Head of caudate nucleus (tissue), 42 donors: ENCODE results near the gene DDB1.

ENCODE experiments used
- DNase-seq, 42 donors: peaks; one replicate each; pipeline versions ENCODE4 v3.0.0 to v3.0.0-alpha.2; 2020 to 2021; ENCODE audit warnings: mixed read lengths in 7 of 42
- intact Hi-C: fragments of 100-400 bp; cut with DNase I; formaldehyde crosslinking; loops from one replicate; pipeline ENCODE4 v1.15.0; 2022

The DDB1 gene

DNA sequence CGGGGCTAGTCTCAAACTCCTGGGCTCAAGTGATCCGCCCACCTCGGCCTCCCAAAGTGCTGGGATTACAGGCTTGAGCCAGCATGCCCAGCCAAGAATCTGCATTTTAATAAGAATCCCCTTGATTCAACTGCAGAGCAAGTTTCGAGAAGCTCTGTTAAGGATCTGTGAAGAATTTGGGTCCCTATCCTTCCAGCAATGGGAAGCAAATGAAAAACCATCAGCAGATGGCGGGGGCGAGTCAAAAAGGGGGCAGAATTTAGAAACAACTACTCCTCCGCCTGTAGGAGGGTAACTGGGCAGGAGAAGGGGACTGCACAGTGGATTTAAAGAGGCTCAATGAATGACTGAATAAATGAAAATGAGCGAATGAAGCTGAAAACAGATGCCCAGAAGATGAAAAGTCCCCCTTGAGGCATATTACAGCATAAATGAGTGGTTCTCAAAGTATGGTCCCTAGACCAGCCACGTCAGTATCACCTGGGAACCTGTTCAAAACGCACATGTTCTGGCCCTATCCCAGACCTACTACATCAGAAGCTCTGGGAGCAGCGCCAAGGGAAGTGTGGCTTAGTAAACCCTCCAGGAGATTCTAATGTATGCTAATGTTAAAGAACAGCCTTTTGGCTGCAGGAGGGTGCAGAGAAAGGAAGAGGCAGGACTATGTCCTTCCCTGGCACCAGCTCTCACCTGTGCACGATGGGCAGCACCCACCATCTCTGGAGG is 52.8 kb downstream of the DDB1 start:
- intact Hi-C loops: no loop called here
- no peak for DNase-seq

DNA sequence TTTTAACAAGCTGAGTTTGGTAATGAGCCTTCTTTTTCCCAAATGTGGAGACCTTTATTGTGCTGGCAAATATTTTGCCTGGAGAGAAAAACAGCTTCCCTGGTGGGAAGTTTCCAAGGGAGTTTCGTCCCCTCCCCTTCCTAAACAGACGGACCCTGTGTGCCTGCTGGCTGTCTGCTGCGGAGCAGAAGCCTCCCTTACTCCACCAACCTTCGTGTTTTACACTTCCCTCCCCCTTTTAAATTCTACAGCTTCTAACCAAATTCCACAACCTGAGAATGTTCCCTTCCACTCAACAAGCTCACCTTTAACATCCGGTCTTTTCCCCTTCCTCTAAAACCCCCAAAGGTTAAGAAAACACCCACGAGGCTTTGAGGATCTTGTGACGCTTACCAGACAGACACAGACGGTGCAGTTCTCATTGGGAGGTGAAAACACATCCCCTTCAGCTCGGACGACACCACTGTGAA is 54.9 kb downstream of the DDB1 start:
- no peak for DNase-seq
- intact Hi-C loops: no loop called here

DNA sequence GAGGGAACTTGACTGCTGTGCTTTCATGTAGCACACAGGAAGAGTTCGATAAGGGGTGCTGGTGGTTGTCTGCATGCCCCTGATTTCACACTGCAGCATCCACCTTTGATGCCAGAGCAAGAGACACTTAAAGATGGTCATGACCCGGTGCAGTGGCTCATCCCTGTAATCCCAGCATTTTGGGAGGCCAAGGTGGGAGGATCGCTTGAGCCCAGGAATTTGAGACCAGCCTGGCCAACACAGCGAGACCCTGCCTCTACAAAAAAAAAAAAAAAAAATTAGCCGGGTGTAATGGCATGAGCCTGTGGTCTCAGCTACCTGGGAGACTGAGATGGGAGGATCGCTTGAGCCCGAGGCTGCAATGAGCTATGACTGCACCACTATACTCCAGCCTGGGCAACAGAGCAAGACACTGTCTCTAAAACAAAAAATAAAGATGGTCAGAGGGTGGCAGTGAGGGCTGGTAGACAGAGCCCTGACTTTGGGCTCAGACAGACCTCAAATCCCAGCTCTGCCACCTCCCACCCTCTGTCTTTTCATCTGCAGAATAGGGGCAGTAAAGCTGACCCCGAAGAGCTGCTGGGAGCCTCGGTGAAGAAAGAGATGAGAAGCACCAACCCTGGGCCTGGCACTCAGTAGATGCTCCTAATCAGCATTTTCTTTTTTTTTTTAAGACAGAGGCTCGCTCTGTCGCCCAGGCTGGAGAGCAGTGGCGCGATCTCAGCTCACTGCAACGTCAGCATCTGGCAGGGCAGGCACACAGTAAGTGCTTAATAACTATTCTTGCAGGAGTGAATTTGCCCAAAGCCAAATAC is 55.5 kb downstream of the DDB1 start:
- intact Hi-C loops: no loop called here

DNA sequence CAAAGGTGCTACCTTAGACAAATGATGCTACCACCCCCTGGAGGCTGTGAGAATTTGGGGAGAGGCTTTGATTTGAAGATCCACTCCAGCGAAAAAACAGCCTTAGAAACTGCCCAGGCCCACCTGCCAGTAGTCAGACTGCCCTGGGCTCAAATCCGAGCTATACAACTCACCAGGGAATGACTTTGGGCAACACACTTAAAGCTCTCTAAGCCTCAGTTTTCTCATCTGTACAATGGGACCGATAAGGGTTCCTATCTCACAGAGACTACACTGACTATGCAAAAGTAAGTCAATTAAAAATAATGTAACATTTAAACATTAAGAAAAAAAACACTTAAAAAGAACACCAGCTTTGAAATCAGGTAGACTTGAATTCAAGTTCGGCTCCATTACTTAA is 57.7 kb downstream of the DDB1 start:
- no peak for DNase-seq
- intact Hi-C loops: no loop called here

More for the DNA sequence above, 55.5 kb downstream of the DDB1 start:
- peak in 2 of 42 donors; percentile 12 to 16 for DNase-seq

DNA sequence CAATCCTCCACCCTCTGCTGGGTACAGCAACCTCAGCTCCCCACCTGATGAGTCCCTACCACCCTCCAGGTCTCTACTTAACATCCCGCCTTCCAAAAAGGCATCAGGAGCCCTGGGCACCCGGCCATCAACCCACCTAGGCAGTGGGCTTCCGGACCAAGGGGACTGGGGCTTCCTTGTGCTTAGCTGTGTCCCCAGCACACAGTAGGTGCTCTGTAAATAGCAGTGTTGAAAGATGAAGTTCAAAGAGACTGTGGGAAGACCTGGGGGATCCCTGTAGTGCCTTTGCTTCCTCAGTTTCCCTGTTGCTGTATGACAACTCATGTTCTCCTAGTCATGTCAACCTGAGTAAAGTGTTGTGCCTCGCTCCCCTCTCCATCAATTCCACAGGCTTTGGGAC is 58.8 kb downstream of the DDB1 start:
- DNase-seq: no peak
- intact Hi-C loops: no loop called here

DNA sequence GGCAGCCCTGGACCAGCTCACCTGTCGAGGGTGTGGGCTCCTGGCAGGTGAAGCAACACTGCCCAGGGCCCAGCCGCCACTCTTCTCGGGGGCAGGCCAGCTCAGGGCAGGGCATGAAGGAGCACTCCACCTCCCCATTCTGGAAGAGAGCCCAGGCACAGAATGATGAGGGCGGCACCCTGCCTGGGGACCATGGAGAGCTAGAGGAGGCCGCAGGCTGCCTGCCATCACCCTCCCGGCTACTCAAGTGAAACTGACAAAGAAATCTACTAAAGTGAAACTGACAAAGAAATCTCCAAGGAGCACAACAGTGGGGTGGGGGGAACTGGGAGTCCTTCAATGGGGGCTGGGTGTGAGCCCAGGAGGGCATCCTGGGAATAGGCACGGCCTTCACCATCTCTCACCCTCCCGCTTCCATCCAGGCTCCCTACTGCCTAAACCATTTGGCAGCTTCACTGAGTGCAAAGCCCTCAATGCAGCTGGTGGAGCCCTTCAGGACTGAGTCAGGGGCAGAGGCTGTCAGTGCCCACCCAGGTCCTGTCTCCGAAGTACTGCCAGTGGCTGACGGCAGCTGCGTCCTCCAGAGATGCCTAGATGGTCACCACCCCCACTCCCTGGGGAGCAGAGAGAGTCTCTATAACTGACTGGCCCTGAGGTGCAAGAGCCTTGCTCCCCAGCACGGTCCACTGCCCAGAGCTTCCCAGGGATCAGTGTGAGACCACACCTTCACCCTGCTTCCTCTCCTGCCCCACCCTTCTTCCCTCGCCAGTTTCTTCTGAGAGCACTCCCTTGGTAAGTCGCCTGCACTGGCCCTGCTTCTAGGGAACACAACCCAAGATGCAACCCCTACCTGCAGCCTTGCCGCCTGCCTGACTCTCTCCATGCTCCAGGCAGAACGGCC is 59.5 kb downstream of the DDB1 start:
- DNase-seq: peak in 31 of 42 donors; percentile 9 to 76 (median 39)

DNA sequence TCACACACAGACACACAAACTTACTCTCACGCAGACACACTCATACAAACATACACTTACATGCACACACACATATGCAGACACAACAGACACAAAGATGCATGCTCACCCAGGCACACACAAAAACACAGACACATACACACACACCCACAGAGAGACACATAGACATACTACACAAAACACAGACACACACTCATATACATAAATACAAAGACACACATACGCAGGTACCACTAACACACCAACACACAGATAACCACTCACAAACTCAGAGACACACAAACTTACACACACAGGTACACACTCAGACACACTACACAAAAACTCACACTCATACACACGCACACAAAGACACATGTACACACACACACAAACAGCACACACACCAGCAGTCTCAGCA is 60.2 kb downstream of the DDB1 start:
- no peak for DNase-seq
- intact Hi-C loops: no loop called here

More for the DNA sequence above, 59.5 kb downstream of the DDB1 start:
- intact Hi-C loops: no loop called here

DNA sequence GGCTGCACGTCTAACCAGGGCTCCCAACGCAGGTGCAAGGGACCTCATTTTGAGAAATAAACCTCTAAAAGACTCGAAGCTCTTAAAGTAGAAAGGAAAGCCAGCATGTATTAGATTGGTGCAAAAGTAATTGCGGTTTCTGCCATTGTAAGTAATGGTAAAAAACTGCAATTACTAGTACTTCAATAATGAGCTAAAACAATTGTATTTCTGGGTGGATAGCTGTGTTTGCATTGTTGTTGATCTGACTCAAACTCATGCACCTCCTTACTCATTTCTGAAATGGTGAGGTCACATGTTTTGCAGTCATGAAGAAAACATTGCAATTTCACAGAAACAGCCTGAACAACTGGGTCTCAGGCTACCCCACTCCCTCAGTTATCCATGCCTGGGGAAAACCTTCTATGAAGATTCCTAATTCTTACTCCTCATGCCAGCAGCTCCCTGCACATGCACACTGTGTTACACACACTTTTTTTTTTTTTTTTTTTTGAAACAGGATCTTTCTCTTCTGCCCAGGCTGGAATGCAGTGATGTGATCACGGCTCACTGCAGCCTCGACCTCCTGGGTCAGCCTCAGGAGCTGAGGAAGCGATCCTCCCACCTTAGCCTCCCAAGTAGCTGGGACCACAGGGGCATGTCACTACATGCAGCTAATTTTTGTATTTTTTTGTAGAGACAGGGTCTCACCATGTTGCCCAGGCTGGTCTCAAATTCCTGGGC is 62.4 kb downstream of the DDB1 start:
- intact Hi-C loops: no loop called here
- no peak for DNase-seq

DNA sequence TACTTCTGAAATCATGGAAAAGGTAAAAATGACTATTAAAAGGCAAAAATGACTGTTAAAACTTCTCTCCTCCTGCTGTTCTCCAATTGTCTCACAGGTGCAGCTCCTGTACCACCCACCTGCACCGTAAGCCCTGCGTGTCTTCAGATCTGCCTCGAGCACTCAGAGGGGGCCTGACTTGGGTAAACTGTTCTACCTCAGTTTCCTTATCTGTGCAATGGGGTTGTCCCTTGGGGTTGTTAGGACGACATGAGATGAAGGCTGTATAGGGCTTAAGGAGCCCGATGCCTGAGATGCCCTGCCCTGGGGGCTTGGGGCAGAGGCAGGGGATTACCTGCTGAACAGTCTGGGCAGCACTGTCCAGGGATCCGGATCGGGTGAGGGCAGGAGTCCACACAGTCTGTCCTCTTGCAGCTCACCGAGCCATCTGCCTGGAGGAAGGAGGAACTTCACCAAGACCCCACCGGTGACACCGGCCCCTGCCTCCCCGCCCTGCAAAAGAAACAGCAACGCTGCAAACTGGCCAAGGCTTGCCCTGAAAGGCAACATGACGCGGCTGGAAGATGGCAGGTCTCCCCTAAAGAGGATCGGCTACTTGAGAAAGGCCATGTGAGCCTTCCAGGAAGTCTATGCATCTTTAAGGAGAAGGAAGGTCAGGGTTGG is 64.2 kb downstream of the DDB1 start:
- intact Hi-C loops: no loop called here

DNA sequence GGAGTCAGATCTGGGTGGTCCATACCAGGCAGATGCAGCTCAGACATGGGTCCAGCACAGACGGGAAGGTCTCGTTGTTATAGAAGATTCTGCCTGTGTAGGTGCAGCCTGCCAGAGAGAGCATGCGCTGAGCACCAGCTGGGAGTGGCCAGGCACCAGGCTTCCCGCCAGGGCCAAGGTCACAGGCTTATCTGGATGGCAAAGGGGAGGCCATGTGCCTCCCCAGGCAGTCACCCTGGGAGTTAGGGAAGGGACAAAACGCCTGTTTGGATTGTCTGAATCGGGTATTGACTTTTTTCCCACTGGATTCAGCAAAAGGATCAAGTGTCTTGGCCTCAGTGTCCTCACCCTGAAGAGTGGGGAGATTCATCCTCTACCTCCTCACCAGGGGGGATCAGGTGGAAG is 65.5 kb downstream of the DDB1 start:
- intact Hi-C loops: no loop called here
- no peak for DNase-seq

More for the DNA sequence above, 64.2 kb downstream of the DDB1 start:
- DNase-seq: no peak

DNA sequence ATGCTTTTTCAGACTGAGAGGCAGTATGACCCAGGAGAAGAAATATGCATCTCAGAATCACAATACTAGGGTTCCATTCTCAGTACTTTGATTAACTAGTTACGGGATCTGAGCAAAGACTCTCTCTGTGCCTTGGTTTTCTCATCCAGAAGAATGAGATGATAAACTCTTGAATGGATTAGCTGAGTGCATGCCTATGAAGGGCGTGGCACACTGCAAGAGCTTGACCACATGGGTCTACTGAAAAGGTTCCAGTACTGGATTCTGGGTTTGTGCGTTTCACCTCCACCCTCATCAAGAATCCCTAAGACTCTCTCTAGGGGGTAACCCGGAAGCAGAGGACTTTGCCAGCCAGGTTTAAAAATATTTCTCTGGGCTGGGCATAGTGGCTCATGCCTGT is 66.3 kb downstream of the DDB1 start:
- intact Hi-C loops: no loop called here
- DNase-seq: no peak

DNA sequence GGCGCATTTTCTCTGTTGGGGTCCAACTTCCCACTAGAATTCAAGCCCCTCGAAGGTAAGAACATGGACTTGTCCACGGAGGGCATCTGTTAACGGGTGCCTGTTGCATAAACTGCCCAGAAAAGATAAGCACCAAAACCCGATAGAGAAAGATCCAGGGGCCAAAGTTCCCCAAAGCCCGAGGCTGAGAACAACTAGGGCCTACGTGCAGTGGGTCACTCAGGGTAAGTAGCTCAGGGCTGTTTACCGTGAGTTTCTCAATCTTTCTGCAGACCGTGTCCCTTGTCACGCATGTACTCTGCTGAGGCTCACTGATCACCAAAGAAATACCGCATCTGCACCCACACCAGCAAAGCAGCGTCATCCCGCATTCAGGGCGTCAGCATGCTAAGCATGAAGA is 67.5 kb downstream of the DDB1 start:
- intact Hi-C loops: no loop called here
- DNase-seq: no peak

DNA sequence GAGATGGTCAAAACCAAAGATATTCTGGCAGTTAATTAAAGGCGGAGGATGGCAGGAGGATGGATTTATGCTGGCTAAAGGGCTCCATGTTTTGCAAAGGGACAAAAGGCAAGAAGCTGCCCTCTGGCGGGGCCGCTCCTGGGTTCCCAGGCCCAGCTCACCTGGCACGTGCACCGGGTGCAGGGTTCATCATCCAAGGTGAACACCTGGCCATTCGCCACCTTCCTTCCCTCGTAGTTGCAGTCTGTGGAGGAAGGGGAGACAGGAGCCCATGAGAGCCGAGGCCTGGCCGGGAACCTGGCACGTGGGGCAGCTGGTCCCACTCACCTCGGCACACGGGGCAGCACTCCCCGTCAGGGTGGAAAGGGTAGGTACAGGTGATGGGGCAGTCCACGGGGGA is 68.1 kb downstream of the DDB1 start:
- DNase-seq: no peak
- intact Hi-C loops: no loop called here

DNA sequence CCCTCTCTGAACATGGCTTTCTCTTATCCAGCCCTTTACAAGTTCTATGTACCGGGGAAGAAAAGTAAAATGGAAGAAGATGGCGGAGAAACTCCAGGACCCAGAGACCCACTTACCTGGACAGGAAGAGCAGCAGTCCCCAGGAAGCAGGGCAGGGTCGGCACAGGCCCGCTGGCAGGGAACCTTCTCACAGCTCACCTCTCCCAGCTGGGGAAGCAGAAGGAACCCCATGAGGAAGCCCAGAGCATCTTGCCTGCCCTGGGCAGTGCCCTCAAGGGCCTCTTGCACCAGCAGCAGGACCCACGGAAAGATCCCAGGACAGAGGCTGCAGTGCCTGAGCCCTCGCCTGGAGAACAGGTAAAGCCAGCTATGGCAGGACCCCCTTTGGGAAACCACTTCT is 68.5 kb downstream of the DDB1 start:
- intact Hi-C loops: no loop called here
- no peak for DNase-seq

DNA sequence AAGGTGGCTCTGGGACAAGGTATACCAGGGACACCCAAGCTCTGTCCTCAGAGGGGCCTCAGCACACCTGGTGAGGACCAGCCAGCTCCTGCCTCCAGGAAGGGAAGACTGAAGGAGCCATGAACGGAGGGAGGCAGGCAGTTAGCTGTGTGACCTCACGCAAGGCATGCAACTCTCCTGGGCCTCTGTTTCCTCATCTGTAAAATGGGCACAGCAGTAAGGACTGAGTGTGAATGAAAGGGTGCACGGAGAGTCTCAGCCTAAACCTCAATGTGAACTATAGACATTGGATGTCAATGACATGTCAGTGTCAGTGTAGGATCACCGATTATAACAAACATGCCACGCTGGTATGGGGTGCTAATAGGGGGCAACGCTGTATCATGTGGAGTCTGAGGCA is 73.5 kb downstream of the DDB1 start:
- intact Hi-C loops: no loop called here
- no peak for DNase-seq

DNA sequence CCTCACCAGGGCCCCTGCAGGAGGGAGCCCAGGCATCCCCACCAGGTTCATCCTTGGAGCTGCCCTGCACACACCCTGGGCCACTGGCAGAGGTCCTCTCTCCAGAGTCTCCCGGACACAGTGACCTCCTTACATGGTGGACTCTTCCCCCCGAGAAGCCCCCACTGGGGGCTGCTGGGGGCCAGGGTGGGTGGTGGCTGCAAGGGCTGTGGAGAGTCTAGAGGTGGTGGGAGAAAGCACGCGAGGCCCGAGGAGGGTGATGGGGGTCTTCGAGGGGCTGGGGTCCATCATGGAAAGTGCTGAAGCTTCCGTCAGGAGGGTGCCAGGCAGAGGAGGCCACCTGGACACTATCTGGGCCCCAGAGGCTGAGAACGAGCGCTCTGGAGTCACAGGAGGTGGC is 74.4 kb downstream of the DDB1 start:
- no peak for DNase-seq
- intact Hi-C loops: no loop called here

DNA sequence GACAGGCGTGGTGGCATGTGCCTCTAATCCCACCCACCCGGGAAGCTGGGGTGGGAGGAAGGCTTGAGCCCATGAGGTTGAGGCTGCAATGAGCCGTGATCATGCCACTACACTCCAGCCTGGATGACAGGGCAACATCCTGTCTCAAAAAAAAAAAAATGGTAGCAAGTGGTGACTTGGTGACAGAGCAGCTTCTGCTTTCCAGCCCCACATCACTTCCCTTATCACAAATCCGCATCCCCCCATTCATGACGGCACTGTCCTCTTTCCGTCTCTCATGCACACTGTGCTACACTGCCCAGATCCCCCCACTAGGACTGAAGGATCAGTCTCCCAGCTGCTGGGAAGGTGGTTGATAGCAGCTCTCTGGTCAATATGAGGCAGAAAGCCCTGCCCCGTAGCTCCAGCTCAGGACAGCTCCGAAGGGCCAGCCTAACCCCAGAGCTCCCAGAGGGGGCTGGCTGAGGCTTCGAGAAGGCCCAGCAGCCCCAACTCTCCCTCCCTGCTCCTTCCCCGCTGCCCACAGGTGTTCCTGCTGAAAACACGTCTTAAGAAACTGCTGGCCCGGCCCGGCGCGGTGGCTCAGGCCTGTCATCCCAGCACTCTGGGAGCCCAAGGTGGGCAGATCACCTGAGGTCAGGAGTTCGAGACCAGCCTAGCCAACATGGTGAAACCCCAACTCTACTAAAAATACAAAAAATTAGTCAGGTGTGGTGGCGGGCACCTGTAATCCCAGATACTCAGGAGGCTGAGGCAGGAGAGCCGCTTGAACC is 76.0 kb downstream of the DDB1 start:
- no peak for DNase-seq
- intact Hi-C loops: no loop called here
